NCI-H345 (cell line): ENCODE measurements around the gene PLP1.
"Not testable (repeated sequence)": the region's sequence is repeated elsewhere in the genome, so short reads cannot be mapped to it uniquely, and the experiment has no call there.

Source experiments
- DNase-seq: peaks from one replicate; lab custom pipeline; 2025; lab: John Stamatoyannopoulos, UW

Gene PLP1

GRCh38 chrX:103776546-103776945 lies at the start of gene PLP1:
TSS of gene PLP1 (plus strand) at chrX:103776840. CDS start at chrX:103776996, 156 bp downstream.
- no peak for DNase-seq

GRCh38 chrX:103727115-103727514 lies 49.5 kb upstream of the PLP1 start:
- peak; percentile 10 for DNase-seq

- no peak for DNase-seq
These were observed 47.6 kb upstream of the PLP1 start for GRCh38 chrX:103729015-103729414.

GRCh38 chrX:103730147-103730795 lies 46.4 kb upstream of the PLP1 start:
- DNase-seq, result no peak

- DNase-seq, result no peak
These were observed 45.7 kb upstream of the PLP1 start for GRCh38 chrX:103730796-103731493.

- no peak for DNase-seq
These were observed 43.6 kb upstream of the PLP1 start for GRCh38 chrX:103733017-103733416.

GRCh38 chrX:103734125-103734760 lies 42.4 kb upstream of the PLP1 start:
- no peak for DNase-seq

- DNase-seq, result no peak
These were observed 38.9 kb upstream of the PLP1 start for GRCh38 chrX:103737696-103738095.

GRCh38 chrX:103739421-103739820 lies 37.2 kb upstream of the PLP1 start:
- no peak for DNase-seq

GRCh38 chrX:103741879-103742278 lies 34.8 kb upstream of the PLP1 start:
- no peak for DNase-seq

GRCh38 chrX:103742339-103742738 lies 34.3 kb upstream of the PLP1 start:
- DNase-seq, result no peak

- no peak for DNase-seq
These were observed 29.5 kb upstream of the PLP1 start for GRCh38 chrX:103747163-103747562.

- DNase-seq, result no peak
These were observed 22.2 kb upstream of the PLP1 start for GRCh38 chrX:103754401-103754800.

GRCh38 chrX:103756736-103757135 lies 19.9 kb upstream of the PLP1 start:
- DNase-seq, result peak; percentile 86

GRCh38 chrX:103758555-103758954 lies 18.1 kb upstream of the PLP1 start:
- DNase-seq, result no peak

GRCh38 chrX:103763541-103763940 lies 13.1 kb upstream of the PLP1 start:
- DNase-seq, result not testable (repeated sequence)

GRCh38 chrX:103766813-103767555 lies 9.7 kb upstream of the PLP1 start:
- DNase-seq, result not testable (repeated sequence)

GRCh38 chrX:103773445-103773844 lies 3.2 kb upstream of the PLP1 start:
- no peak for DNase-seq

GRCh38 chrX:103774070-103774642 lies 2.5 kb upstream of the PLP1 start:
- DNase-seq, result peak; percentile 40

GRCh38 chrX:103779141-103779789 lies 2.6 kb downstream of the PLP1 start:
- DNase-seq, result peak; percentile 44

- no peak for DNase-seq
These were observed 3.9 kb downstream of the PLP1 start for GRCh38 chrX:103780336-103781061.
